Heart left ventricle (tissue), 13 donors: ENCODE data around the gene TBL1X.

Experiments
- CTCF ChIP-seq, 12 donors: fragments of 200-600 bp; sonication (generic) in 4 of 12; IDR thresholded peaks; one replicate each; pipeline versions ENCODE4 v1.5.0 to v1.8.0; 2018 to 2022; ENCODE audit warnings: antibody characterized with exemption in 12 of 12, mild to moderate bottlenecking in 5 of 12
- POLR2A ChIP-seq, 2 donors: fragments of 450-650 bp; IDR thresholded peaks; one replicate each; pipeline ENCODE4 v1.6.1; 2017; ENCODE audit warnings: antibody characterized with exemption in 2 of 2, mild to moderate bottlenecking in 2 of 2, moderate library complexity in 2 of 2
- donor health status: ischemic (EF 13 %, LVEDD 7.1; RV severe dilation, severe dysfunction).
- donor health status: DM: no; HTN: yes; CAD: no.
- donor health status: DM: no; HTN: no; CAD: no.
- donor health status: ischemic (EF 25% LVEDD 6.9; RV normal size, moderate dysfunction).
- donor health status: ischemic (EF 25% LVEDD 5.7; RV mildly dilated, moderate dysfunction).
- donor health status: ischemic (EF 35%, LVEDD 5.7; RV mildly dilated, moderate dysfunction).
- donor health status: nonischemic (EF 11% LVEDD 7.7; RV severe dilation, severe dysfunction).
- donor health status: DM: yes; HTN: yes; CAD: no.
- donor health status: PGD.
- donor health status: ischemic (EF 29% LVEDD 5.4; RV normal size, mild dysfunction).
- donor health status: nonischemic (EF 23%, LVEDD 6.1; RV moderate dilation, normal function).

GRCh38 chrX:9622128-9622527 lies 157.3 kb downstream of the TBL1X start:
- no peak for TF ChIP-seq CTCF (IDR thresholded peaks at IDR 0.05)
- TF ChIP-seq POLR2A (IDR thresholded peaks at IDR 0.05) = no peak
